Activated CD8-positive, alpha-beta memory T cell treated with anti-CD3 and anti-CD28 coated beads, Interleukin-2, amount 50 U/mL, for 1 hour (primary cell): ENCODE results near the gene MINDY2.
"Not testable (repeated sequence)": the region's sequence is repeated elsewhere in the genome, so short reads cannot be mapped to it uniquely, and the experiment has no call there.

Source experiments
- DNase-seq: peaks from one replicate; pipeline ENCODE4 v3.0.0-alpha.2; 2020; ENCODE audit errors: extremely low read depth

MINDY2 gene

DNA sequence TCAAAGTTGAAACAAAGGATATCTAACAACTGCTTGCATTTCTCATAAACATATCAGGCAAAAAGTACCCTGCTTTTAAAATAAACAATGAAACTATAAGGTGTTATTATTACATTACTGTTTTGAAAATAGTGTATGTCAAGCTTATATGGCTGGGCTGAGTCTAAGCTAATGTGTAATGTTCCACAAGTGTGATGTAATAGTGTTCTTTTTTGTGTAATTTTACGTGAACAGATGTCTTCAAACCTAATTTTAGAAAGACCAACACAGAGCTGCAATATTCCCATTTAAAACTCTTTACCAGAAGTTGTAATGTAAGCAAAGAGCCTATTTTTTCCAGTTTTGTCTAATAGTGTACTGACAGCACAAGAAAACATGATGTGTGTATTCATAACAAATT lies 34.0 kb downstream of the MINDY2 start:
- no peak for DNase-seq

DNA sequence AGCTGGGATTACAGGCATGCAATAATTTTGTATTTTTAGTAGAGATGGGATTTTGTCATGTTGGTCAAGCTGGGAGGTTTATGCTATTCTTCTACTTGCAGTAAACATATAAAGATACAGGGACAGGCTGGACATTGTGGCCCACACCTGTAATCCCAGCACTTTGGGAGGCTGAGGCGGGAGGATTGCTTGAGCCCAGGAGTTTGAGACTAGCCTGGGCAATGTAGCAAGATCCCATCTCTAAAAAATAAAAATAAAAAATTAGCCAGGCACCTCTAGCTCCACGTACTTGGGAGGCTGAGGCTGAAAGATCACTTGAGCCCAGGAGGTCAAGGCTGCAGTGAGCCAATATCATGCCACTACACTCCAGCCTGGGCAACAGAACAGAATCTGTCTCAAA lies 52.2 kb downstream of the MINDY2 start:
- DNase-seq: not testable (repeated sequence)

DNA sequence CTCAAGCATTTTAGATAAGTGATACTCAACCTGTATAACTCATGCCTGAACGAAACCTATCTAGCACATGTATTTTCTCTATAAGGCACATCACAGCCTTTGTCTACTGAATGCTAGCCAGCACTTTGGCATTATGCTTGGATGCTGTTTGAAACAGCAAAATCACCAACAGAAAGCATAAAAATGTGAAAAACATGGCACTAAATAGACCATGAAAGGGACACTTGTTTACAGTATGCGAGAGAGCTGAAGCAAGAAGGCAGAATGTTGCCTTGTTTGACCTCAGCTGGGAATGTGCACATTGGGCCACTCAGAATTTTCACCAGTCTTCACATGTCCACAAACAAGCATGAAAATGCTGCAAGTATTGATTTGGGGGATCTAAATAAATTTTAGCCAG lies 59.5 kb downstream of the MINDY2 start:
- DNase-seq: no peak

DNA sequence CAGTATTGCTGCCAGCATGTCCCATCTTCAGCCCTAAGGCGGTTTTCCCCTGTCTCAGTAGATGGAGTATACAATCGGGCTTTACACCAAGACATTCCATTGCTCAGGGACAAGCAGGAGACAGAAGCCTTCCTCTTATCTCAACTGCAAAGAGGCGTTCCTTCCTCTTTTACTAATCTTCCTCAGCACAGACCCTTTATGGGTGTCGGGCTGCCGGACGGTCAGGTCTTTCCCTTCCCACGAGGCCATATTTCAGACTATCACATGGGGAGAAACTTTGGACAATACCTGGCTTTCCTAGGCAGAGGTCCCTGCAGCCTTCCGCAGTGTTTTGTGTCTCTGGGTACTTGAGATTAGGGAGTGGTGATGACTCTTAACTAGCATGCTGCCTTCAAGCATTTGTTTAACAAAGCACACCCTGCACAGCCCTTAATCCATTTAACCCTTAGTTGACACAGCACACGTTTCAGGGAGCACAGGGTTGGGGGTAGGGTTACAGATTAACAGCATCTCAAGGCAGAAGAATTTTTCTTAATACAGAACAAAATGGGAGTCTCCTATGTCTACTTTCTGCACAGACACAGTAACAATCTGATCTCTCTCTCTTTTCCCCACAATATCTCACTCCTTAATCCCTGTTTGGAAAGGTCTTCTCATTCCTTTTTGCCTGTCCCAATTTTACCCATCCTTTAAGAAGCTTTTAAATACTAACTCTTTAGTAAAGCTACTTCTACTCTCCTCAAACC lies 62.8 kb downstream of the MINDY2 start:
- DNase-seq: not testable (repeated sequence)

DNA sequence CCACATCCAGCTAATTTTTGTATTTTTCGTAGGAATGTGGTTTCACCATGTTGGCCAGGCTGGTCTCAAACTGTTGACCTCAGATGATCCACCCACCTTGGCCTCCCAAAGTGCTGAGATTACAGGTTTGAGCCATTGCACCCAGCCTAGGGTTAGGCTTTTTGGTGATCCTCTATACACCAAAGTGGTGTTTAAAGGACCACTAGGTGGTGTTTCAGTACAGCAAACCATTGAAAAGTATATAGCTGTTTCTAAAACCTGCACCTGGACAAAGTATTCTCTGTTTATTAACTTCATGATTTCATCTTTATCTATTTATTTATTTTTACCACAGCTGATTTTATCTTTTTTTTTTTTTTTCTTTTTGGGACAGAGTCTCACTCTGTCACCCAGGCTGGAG lies 68.4 kb downstream of the MINDY2 start:
- no peak for DNase-seq

DNA sequence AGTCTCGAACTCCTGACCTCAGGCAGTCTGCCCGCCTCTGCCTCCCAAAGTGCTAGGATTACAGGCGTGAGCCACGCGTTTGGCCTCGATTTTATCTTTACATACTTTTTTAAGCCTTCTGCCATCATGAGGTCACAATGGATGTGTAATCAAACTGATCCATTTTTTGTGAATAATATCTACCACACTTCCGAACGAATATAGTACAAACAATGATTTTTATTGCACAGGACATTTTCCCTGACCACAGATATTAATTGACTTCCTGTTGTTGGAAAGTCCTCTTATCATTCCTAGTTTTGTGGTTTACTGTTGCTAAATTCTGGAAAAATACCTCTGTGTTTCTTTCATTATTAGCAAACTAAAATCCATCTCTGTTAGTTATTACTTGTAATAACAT lies 68.9 kb downstream of the MINDY2 start:
- no peak for DNase-seq

DNA sequence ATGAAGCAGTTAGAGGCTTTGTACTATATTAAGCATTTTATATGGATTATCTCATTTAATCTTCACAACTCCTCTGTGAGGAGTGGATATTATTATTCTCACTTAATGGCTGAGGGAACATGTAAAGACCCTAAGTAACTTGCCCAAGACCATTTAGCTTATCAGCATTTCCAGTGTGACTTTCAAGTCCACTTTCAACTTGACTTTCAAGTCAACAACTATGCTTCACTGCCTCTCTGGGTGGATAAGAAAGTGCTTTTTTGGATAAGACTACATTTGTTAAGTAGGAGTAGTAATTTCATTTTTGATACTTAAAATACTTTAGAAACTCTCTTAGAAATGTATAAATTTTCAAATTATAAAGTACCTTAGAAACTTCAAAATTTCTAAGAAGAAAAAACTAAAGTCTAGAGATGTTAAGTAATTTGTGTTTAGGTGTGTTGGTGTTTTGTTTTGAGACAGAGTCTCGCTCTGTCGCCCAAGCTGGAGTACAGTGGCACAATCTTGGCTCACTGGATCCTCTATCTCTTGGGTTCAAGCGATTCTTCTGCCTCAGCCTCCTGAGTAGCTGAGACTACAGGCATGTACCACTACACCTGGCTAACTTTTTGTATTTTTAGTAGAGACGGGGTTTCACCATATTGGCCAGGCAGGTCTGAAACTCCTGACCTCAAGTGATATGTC lies 71.8 kb downstream of the MINDY2 start:
- DNase-seq: no peak

DNA sequence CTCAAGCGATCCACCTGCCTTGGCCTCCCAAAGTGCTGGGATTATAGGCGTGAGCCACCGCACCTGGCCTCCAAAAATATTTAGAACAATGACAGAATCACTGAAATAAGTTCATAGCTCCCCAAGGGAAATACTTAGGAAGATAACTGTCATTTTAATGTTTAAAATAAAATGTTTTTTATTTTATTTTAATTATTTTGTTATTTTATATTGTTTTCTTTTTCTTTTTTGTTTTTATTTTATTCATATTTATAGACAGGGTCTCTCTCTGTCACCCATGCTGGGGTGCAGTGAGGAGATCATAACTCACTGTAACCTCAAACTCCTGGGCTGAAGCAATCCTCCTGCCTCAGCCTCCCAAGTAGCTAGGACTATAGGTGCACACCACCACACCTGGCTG lies 80.1 kb downstream of the MINDY2 start:
- DNase-seq: not testable (repeated sequence)

DNA sequence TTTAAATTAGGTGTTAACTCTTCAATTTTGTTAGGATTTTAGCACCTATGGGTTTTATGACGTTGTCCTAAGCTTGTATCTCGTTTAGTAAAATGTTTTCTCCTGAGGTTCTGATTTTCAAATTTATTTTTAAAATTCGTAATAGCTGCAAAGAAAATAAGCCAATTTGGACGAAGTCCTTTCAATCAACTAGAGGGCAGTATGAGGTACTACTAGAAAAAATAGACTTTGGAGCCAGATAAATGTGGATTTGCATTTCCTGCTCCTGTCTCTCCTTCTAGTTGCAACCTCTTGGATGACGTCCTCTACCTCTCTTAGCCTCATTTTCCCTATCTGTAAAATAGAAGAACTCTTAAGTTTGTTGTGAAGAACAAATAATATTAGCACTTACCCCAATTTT lies 81.2 kb downstream of the MINDY2 start:
- no peak for DNase-seq

DNA sequence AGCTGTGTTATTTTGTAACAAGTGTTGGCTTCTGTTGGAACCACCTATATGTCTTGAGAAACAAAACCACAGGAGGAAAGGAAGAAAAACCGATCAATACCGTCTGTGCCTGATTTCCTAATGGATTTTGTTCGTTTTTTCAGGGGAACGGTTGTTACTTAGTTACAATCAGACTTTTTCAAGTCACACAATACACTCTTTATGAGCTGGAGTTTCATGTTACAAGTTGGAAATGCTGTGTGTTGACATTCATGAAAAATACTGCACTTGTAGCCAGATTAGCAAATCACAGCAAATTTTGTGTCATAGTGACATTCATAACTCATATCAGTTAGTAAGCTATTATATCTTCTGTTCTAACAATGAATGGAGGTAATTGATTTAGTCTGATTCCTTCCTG lies 83.5 kb downstream of the MINDY2 start:
- no peak for DNase-seq

DNA sequence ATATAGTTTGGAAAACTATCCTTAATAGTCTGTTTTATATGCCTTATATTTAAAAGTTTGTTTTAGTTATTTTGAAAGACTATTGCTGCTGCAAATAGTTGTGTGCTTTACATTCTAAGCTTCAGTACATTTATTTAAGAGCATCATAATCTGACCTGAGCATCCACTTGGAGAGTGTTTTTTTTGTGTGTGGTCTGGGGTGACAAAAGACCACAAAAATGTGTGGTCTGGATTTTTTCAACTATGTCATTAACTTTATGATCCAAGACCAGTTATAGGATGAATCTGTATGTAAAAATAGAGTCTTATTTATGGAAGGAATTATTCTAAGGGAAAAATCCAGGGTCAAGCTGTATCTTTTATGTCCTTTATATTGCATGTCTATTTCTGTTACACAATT lies 85.0 kb downstream of the MINDY2 start:
- no peak for DNase-seq

DNA sequence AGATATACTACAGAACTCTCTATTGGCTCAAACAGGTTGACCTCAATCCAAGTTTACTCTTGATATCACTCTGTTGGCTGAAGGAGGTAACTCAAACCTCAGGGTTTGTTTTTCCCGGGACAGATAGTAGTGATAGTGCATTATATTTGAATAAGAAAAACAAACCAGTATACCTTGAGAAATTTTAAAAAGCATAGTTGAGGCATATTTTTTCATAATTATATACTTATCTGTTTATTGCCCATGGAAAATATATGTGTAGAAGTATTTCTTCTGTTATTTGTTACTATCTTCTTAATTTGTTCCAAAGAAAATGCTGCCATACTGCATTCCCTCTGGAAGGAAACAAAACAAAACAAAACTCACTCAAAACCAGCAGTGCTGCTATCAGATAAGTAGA lies 85.5 kb downstream of the MINDY2 start:
- DNase-seq: not testable (repeated sequence)

DNA sequence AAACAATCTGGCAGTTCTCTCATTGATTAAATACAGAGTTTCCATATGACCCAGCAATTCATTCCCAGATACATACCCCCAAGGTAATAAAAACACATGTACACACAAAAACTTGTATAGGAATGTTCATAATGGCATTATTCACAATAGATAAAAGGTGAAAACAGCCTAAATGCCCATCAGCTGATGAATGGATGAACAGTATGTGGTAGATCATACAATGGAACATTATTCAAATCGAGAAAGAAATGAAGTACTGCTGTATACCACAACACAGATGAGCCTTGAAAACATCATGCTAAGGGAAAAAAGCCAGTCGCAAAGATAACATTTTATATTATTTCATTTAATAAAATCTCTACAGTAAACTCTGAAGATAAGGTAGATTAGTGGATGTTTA lies 91.2 kb downstream of the MINDY2 start:
- DNase-seq: no peak

DNA sequence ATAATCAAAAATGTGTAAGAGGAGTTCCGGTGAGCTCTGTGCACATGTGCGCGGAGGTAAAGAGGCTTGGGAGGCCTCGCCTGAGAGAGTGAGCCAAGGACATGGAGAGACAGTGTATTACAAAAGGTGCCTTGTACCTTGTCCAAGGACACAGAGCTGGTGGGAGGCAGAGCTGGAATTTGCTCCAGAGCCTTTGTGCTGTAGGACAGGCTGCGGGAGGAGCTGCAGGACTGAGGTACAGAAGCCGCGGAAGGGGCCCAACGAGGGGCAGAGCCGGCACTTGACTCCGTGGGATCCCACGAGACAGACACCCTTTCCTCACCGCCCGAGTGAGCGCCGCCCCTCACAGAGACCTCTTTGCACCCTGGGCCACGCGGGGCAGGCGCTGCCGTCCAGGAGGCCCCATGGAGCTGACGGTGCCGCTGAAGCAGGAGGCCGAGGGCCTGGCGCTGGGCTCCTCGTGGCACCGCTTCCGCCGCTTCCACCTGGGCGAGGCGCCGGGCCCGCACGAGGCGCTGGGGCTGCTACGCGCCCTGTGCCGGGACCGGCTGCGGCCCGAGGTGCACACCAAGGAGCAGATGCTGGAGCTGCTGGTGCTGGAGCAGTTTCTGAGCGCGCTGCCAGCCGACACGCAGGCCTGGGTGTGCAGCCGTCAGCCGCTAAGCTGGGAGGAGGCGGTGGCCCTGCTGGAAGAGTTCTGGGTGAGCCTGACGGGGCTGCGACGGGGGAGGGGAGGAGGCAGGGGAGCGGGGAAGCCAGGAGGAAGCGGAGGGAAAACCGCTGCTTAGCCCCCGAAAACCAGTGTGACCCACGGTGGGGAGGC lies 93.7 kb downstream of the MINDY2 start:
- no peak for DNase-seq

DNA sequence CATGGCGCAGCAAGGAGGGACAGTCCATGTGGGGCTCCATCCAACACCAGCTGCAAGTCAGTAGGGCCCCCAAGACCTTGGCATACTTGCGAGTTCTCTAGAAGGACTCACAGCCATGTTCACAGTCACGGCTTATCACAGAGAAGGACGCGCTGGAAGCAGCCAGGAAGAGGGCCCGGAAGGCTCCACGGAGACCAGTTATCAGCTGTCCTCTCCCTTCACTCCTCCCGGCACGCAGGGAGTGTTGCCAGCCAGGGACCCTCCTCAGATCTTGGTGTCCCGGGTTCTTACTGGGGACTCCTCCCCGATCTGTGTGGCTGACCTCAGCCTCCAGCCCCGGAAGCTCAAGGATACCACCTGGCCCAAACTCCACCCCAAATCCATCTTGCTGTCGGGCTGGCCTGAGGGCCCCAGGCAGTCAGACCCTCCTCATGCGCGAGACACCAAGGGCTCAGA lies 94.4 kb downstream of the MINDY2 start:
- no peak for DNase-seq

DNA sequence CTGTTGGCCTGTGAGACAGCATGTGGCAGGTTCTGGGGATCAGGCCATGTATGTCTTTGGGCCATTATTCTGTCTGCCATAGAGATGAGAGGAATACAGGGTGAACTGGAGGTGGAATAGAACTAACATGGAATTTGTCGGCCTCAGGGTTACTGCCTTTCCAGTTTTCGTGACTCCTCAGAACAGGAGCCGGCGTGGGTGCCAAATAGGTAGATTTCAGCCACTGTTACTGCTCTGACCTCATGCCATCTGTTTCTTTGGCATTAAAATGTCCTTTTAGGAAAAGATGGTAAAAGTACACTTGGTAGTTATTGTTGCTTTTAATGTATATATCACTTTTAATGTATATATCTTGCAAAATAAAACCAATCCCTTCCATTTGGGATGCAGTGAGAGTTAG lies 96.8 kb downstream of the MINDY2 start:
- no peak for DNase-seq

DNA sequence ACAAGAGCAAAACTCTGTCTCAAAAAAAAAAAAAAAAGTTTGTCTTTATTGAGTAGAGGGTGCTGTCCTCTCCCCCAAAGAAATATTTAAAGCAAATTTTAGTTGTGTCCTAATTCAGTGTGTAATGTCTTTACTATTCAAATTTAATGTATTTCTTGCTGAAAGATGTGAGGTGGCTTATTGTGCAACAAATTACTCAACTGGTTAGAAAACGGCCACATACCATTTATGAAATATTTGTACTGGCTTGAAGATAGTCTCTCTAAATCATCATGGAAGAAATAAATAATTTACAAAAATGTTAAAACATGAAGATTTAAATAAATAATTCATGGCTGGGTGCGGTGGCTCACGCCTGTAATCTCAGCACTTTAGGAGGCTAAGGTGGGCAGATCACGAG lies 99.3 kb downstream of the MINDY2 start:
- DNase-seq: no peak

DNA sequence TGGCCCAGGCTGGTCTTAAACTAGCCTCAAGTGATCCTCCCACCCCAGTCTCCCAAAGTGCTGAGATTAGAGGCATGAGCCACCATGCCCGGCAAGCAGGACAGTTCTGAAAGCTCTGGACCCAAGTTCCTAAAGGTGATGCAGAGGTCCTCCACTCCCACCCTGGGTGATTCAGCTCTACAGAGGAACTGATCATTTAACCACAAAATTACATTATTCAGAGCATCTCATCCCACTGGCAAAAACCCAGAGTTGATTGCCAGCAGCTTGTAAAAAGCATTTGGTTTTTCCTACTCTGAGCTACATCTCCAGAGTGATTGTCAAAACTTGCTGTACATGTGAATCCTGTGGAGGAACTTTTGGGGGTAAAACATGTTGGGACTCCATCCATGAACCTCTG lies 102.2 kb downstream of the MINDY2 start:
- no peak for DNase-seq

DNA sequence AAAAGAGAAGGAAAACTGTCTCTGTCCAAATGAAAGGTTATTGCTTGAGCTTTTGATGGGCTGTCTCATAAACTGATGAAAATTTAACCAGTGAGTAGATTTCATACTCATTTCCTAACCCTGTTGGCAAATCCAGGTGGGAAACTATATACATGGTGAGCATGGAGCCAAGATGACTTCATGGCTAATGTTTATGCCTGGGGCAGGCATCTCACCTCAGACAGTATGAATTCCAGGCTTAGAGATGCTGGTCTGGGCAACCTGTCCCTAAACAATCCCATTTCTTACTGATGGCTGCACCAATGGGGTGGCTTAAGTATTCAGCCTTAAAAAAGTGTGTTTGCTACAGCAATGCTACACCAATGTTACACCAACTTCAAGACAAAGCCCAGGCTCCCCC lies 104.2 kb downstream of the MINDY2 start:
- DNase-seq: no peak

DNA sequence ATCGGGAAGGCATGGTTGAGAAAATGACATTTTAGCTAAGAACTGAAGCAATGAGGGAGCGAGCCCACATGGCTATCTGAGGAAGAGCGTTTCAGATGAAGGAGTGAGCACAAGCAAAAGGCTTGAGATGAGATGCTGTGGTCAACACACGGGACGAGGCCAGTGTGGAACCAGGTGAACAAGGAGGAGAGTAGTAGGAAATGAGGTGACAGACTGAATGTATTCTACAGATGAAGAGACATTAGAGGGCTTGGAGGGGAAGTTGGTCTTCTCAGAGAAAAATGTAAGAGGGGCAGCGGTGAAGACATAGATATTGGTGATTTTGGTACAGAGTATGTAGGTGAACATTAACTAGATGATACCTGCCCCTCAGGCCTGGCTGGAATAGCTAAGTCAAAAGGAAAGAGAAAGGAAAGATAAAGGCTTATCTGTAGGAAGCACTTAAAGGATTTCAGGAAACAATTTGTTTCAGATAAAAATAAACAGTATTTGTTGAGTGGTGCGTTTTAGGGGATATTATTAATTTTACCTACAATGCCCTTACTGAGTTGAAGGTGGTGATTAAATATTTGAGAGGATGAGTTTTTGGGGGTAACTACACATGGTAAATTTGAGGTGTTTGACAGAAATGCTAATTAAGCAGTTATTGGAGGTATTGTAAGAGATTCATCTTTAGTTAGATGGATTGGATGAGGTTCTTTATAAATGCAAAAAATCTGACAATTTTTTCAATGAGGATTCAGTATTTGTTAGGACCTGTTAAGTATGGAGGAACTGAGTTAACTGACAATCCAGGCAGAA lies 105.4 kb downstream of the MINDY2 start:
- no peak for DNase-seq

DNA sequence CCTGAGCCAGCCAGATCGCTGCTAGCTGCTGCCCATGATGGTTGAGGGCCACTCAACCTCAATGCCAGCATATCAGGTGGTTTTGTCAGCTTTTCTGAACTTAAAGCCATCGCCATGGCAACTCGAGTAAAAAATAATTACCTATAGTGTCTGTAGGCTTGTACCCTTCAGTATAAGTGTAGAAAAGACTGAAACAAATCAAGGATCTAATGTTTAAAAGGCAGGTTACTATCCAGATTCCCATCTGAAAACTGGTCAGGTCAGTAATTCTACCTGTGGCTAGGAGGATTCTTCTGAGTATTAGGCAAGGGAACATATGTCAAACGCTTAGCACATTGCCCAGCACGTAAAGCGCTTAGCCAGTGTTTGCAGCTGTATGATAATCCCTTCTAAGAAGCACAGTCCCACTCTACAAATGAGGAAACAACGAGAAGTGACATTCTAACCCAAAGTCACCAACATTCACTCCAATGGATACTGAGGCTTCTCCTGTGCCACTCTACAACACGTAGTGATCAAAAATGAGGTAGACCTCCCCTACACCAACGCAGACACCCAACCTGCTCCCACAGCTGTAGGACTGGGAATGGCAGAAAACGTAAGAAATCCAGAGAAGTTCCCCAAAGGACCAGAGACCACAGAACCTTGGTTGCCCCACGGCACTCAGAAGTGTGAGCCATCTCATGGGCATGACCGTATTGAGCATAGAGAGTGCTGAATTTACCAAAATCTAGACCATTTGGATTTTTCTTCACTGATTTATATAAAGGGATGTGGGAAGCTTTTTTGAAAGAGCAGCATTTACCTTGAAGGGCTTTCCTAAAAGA lies 107.1 kb downstream of the MINDY2 start:
- no peak for DNase-seq
